Measurements from ENCODE around the gene C8A. TPM values are rescaled to one million over a fixed set of nuclear protein-coding genes. Genes with fewer than 3 reads are reported as not detected.

The C8A gene
- not detected for total RNA-seq

GRCh38 chr1:56854521-56855099, at the start of gene C8A:
Gene C8A (plus strand): TSS chr1:56854797. CDS start chr1:56854902, 105 bp downstream.
- no peak for DNase-seq (ENCODE audit: extremely low spot score in 2 of 2)
- no peak within 1 kb of the TSS for H3K4me3 ChIP-seq
- H3K9me3 ChIP-seq, result no peaks in the 10 kb centered on the region
- intact Hi-C loops (cut with DNase I), result no loop called here
- no peak within 1 kb of the TSS for H3K27ac ChIP-seq
- no peaks in the 10 kb centered on the region for H3K27me3 ChIP-seq
- no peak for TF ChIP-seq CTCF (IDR thresholded peaks at IDR 0.05)
- TF ChIP-seq POLR2A (IDR thresholded peaks at IDR 0.05), result no peak
- no peak for TF ChIP-seq POLR2AphosphoS5 (IDR thresholded peaks at IDR 0.05; ENCODE audit: insufficient read depth in 1 of 2, low read depth in 1 of 2)
- no peaks in the 10 kb centered on the region for H3K4me1 ChIP-seq
- no peaks in the 10 kb centered on the region for H3K36me3 ChIP-seq

GRCh38 chr1:56806804-56807203, 47.8 kb upstream of the C8A start:
- Histone ChIP-seq H3K9me3 (no peaks in the 10 kb centered on the region), H3K36me3 (no peaks in the 10 kb centered on the region), H3K27ac (no peak overlapping the region), H3K4me1 (peaks cover 4% of the 10 kb centered on the region), H3K4me3 (no peak overlapping the region), H3K27me3 (no peaks in the 10 kb centered on the region)
- no peak for DNase-seq (ENCODE audit: extremely low spot score in 2 of 2)
- TF ChIP-seq POLR2A (IDR thresholded peaks at IDR 0.05) (no peak), CTCF (IDR thresholded peaks at IDR 0.05) (no peak), POLR2AphosphoS5 (IDR thresholded peaks at IDR 0.05; ENCODE audit: insufficient read depth in 1 of 2, low read depth in 1 of 2) (no peak)
- intact Hi-C loops (cut with DNase I), result no loop called here

- no peak for TF ChIP-seq POLR2A (IDR thresholded peaks at IDR 0.05)
- TF ChIP-seq CTCF (IDR thresholded peaks at IDR 0.05), result no peak
- no peak for TF ChIP-seq POLR2AphosphoS5 (IDR thresholded peaks at IDR 0.05; ENCODE audit: insufficient read depth in 1 of 2, low read depth in 1 of 2)
- H3K4me3 ChIP-seq, result no peak overlapping the region
- H3K4me1 ChIP-seq, result peaks cover 4% of the 10 kb centered on the region
- H3K9me3 ChIP-seq, result no peaks in the 10 kb centered on the region
- DNase-seq (ENCODE audit: extremely low spot score in 2 of 2), result no peak
- no peak overlapping the region for H3K27ac ChIP-seq
- H3K27me3 ChIP-seq, result no peaks in the 10 kb centered on the region
- H3K36me3 ChIP-seq, result no peaks in the 10 kb centered on the region
- intact Hi-C loops (cut with DNase I), result no loop called here
Measured at GRCh38 chr1:56808410-56808809, 46.2 kb upstream of the C8A start.

- Histone ChIP-seq H3K36me3 (no peaks in the 10 kb centered on the region), H3K27ac (no peak overlapping the region), H3K4me1 (peaks cover 4% of the 10 kb centered on the region), H3K4me3 (no peak overlapping the region), H3K9me3 (no peaks in the 10 kb centered on the region), H3K27me3 (no peaks in the 10 kb centered on the region)
- no peak for TF ChIP-seq POLR2AphosphoS5 (IDR thresholded peaks at IDR 0.05; ENCODE audit: insufficient read depth in 1 of 2, low read depth in 1 of 2)
- no peak for TF ChIP-seq CTCF (IDR thresholded peaks at IDR 0.05)
- TF ChIP-seq POLR2A (IDR thresholded peaks at IDR 0.05), result no peak
- DNase-seq (ENCODE audit: extremely low spot score in 2 of 2), result no peak
- intact Hi-C loops (cut with DNase I), result no loop called here
Measured at GRCh38 chr1:56811331-56811730, 43.3 kb upstream of the C8A start.

- no peaks in the 10 kb centered on the region for H3K9me3 ChIP-seq
- intact Hi-C loops (cut with DNase I), result no loop called here
- H3K4me1 ChIP-seq, result peaks cover 6% of the 10 kb centered on the region
- no peaks in the 10 kb centered on the region for H3K27me3 ChIP-seq
- no peak overlapping the region for H3K4me3 ChIP-seq
- H3K36me3 ChIP-seq, result no peaks in the 10 kb centered on the region
- no peak overlapping the region for H3K27ac ChIP-seq
- no peak for DNase-seq (ENCODE audit: extremely low spot score in 2 of 2)
- TF ChIP-seq POLR2A (IDR thresholded peaks at IDR 0.05), result no peak
- TF ChIP-seq POLR2AphosphoS5 (IDR thresholded peaks at IDR 0.05; ENCODE audit: insufficient read depth in 1 of 2, low read depth in 1 of 2), result no peak
- TF ChIP-seq CTCF (IDR thresholded peaks at IDR 0.05), result no peak
Measured at GRCh38 chr1:56814205-56814604, 40.4 kb upstream of the C8A start.
